Fibroblast of peridontal ligament (primary cell): Measurements from ENCODE around the gene ENO3.

Source experiments
- DNase-seq: peaks from one replicate; pipeline ENCODE4 v3.0.0-alpha.2; 2010; ENCODE audit errors: extremely low read depth

ENO3 gene

GRCh38 chr17:4937553-4937952 is 13.4 kb upstream of the ENO3 start:
- no peak for DNase-seq

GRCh38 chr17:4938069-4938491 is 12.8 kb upstream of the ENO3 start:
- no peak for DNase-seq

GRCh38 chr17:4938688-4939545 is 12.0 kb upstream of the ENO3 start:
- no peak for DNase-seq

GRCh38 chr17:4939546-4939795 is 11.4 kb upstream of the ENO3 start:
- DNase-seq, result peak; percentile 13

- DNase-seq, result peak; percentile 100
Measured at GRCh38 chr17:4939796-4940554, 10.9 kb upstream of the ENO3 start, which contains the start of the genes RNF167 and SLC25A11. RNF167 (plus strand) TSS chr17:4940268; CDS start chr17:4940910, 642 bp downstream. SLC25A11 (minus strand) TSS chr17:4940046; CDS start chr17:4939910, 136 bp downstream.

GRCh38 chr17:4940555-4941318 is 10.2 kb upstream of the ENO3 start:
- DNase-seq, result no peak

GRCh38 chr17:4941319-4941610 is 9.7 kb upstream of the ENO3 start:
- no peak for DNase-seq

- DNase-seq, result no peak
Measured at GRCh38 chr17:4942760-4943508, 8.0 kb upstream of the ENO3 start.

GRCh38 chr17:4944163-4944553 is 6.8 kb upstream of the ENO3 start:
- no peak for DNase-seq

GRCh38 chr17:4944554-4945175 is 6.3 kb upstream of the ENO3 start:
- no peak for DNase-seq

GRCh38 chr17:4945176-4945943 is 5.6 kb upstream of the ENO3 start:
- peak; percentile 88 for DNase-seq

GRCh38 chr17:4945944-4946280 is 5.0 kb upstream of the ENO3 start:
- no peak for DNase-seq

GRCh38 chr17:4946312-4946976 is 4.5 kb upstream of the ENO3 start:
- DNase-seq, result no peak

- DNase-seq, result no peak
Measured at GRCh38 chr17:4947010-4947410, 3.9 kb upstream of the ENO3 start.

- peak; percentile 38 for DNase-seq
Measured at GRCh38 chr17:4947411-4948165, 3.3 kb upstream of the ENO3 start.

- peak; percentile 93 for DNase-seq
Measured at GRCh38 chr17:4948166-4948930, 2.6 kb upstream of the ENO3 start, which contains the start of gene PFN1. PFN1 (minus strand) TSS chr17:4948530; CDS start chr17:4948394, 136 bp downstream.

GRCh38 chr17:4948931-4949320 is 2.0 kb upstream of the ENO3 start:
- no peak for DNase-seq

GRCh38 chr17:4949321-4950074 is 1.4 kb upstream of the ENO3 start:
- peak; percentile 48 for DNase-seq
